NCI-H1436 (cell line): Measurements from ENCODE around the gene MIF.
"Not testable (repeated sequence)": the region's sequence is repeated elsewhere in the genome, so short reads cannot be mapped to it uniquely, and the experiment has no call there.

Source experiments
- DNase-seq: peaks from one replicate; lab custom pipeline; 2025; lab: John Stamatoyannopoulos, UW

Gene MIF

GRCh38 chr22:23893945-23894709, at the start of gene MIF:
MIF (plus strand) TSS chr22:23894383; CDS start chr22:23894475, 92 bp downstream.
- peak; percentile 90 for DNase-seq

GRCh38 chr22:23844739-23845202, 49.4 kb upstream of the MIF start:
- DNase-seq = no peak

- no peak for DNase-seq
Observed at GRCh38 chr22:23845265-23846080, 48.7 kb upstream of the MIF start.

- no peak for DNase-seq
Observed at GRCh38 chr22:23846081-23846469, 48.1 kb upstream of the MIF start.

- no peak for DNase-seq
Observed at GRCh38 chr22:23847310-23847920, 46.8 kb upstream of the MIF start.

DNA sequence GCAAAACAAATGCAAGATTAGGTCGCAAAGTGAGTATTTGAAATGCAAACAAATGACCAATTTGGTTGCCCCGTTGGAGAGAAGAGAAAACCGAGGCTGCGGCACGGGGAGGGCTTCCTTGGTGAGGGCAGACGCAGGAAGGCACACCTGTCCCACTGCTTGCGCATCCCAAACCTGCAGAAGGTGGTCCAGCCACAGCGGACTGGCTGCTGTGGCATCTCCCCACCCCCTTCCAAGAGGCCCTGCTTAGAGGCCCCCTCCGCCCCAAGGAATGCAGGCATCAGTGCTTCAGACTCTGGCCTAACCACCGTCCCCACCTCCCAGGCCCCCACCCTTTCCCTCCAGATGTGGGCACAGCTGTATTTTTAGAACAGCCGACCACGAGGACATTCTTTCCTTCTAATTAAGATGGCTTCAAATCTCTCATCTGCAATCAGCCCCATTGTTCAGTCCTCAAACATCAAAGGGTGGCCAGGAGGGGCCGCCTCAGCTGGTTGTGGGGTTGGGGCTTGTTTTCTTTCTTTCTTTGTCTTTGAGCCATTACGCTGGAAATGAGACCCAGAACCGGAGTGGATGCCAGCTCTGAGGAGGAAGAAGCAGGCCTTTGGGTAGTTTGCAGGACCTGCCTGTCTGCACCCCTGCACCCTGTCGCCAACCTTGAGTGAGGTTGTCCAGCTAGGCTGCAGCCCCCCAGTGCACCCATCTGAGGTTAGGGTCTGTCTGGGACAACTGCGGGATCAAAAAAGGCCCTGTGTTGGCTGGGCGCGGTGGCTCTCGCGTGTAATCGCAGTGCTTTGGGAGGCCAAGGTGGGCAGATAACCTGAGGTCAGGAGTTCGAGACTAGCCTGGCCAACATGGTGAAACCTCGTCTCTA, 46.0 kb upstream of the MIF start:
- no peak for DNase-seq

DNA sequence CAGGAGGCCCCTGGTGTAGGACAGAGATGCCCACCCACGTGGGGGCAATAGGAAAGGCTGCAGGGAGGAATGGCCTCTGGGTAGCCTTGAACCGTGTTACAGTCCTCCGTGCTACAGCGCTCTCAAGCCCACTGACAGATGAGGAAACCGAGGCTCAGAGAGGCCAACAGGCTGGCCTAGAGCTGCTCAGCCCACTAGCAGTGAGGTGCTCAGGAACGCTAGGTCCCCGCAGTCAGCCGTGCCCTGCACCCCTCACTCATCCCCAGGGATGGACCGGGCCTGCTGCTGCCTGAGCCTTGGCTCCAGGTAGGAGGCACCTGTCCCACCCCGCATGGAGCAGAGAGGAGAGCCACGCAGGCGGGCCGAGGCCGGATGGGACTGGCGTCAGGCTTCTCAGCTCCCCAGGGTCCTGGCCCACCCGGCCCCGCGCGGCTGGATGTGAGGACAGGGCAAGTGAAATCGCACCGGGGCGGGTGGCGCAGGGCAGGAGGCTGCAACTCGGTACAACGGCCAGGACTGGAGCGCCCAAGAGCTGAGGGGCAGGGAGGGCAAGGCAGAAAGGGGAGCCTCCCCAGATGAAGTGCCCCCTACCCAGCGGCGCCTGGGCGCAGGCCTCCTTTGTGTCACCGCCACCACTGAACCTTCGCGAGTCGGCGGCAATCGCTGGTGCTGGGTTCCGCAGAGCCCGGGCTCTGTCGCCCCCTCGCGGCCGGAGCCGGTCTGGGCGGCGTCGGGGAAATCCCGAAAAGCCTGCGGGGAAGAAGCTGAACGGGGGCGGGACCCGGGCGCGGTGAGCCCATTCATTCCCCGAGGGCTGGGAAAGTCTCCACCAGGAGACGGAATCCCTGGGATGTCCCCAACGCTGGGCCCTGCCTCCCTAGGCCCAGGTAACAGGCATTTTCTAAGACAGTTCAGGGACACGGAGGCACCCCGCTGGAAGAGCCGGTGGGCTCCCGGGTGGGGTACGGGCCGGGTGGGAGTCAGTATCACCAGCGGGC, 44.9 kb upstream of the MIF start:
- peak; percentile 59 for DNase-seq

GRCh38 chr22:23850136-23850611, 44.0 kb upstream of the MIF start:
- DNase-seq = no peak

GRCh38 chr22:23856721-23857605, 37.2 kb upstream of the MIF start:
- peak; percentile 29 for DNase-seq

GRCh38 chr22:23857606-23858483, 36.3 kb upstream of the MIF start, which contains the start of gene SLC2A11:
SLC2A11 (plus strand) TSS chr22:23857875; CDS start chr22:23858000, 125 bp downstream.
- DNase-seq = peak; percentile 96

- no peak for DNase-seq
Observed at GRCh38 chr22:23858484-23858815, 35.7 kb upstream of the MIF start.

DNA sequence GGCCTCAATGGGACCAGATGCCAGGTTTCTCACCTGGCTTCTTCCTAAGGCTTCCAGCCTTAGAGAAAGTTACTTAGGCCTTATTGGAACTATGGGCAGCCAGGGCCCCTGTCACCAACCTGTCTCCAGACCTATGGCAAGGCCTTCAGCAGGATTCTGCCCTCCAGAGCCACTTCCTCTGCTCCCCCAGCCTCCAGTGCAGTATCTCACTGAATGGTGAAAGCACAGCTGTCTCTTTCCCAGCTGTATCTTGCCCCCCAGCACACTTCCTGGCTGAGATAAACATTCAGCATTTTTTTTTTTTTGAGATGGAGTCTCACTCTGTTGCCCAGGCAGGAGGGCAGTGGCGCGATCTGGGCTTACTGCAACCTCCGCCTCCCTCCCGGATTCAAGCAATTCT, 35.0 kb upstream of the MIF start:
- no peak for DNase-seq

DNA sequence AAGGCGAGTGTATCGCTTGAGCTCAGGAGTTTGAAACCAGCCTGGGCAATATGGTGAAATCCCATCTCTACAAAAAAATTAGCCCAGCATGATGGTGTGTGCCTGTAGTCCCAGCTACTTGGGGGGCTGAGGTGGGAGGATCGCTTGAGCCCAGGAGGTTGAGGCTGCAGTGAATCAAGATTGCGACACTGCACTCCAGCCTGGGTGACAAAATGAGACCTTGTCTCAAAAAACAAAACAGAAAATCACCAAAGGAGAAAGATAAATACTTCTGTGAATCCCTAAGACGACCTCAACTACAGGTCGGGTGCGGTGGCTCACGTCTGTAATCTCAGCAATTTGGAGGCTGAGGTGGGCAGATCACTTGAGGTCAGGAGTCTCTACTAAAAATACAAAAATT, 34.0 kb upstream of the MIF start:
- DNase-seq = not testable (repeated sequence)

DNA sequence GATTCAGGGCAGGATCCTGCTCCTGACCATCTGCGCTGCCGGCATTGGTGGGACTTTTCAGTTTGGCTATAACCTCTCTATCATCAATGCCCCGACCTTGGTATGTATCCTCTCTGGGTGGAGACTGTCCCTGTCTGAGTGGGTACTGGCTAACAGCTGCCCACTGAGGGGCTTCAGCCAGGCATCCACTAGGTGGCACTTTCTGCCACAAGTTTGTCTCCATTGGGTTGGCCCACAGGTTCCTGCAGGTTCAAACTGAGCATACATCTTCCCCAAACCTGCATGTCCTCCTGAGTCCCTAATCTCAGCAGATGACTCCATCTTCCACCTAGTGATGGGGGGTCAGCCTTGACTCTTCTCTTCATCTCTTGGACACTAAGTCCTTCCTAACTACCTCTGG, 32.1 kb upstream of the MIF start:
- peak; percentile 54 for DNase-seq

DNA sequence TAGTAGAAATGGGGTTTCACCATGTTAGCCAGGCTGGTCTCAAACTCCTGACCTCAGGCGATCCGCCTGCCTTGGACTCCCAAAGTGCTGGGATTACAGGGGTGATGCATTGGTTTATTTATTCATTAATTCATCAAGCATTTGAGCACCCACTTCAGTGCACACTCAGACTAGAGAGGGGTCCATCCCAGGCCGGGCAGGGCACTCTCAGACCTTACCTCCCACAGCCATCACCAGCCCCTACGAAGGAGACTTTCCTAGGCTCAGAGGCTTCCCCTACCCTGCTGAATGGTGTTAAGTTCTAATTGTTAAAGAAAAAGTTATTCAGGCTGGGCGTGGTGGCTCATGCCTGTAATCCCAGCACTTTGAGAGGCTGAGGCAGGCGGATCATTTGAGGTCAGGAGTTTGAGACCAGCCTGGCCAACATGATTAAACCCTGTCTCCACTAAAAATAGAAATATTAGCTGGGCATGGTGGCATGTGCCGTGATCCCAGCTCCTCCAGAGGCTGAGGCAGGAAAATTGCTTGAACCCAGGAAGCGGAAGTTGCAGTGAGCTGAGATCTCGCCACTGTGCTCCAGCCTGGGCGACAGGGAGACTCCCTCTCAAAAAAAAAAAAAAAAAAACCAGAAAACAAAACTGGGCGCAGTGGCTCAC, 29.6 kb upstream of the MIF start:
- DNase-seq = not testable (repeated sequence)

- DNase-seq = no peak
Observed at GRCh38 chr22:23868580-23868979, 25.6 kb upstream of the MIF start.

GRCh38 chr22:23874871-23875270, 19.3 kb upstream of the MIF start:
- DNase-seq = peak; percentile 42

GRCh38 chr22:23875801-23876200, 18.4 kb upstream of the MIF start:
- no peak for DNase-seq
